ENCODE measurements around the gene RIMOC1. TPM values are rescaled to one million over a fixed set of nuclear protein-coding genes. Genes with fewer than 3 reads are reported as not detected.

Gene RIMOC1
- polyA plus RNA-seq, 1 donor (not counting 4 experiments of a cell fraction or from before 2014, with no cell fraction given) = 23.7 TPM

- H2AFZ ChIP-seq (ENCODE audit: control insufficient read depth, low read length) = peak within 1 kb of the TSS; percentile 78
- FAIRE-seq = no peak
These were observed 20.9 kb downstream of the RIMOC1 start, which contains the start of gene FBXO4 for GRCh38 chr5:41924872-41925554. Gene FBXO4 (plus strand): TSS chr5:41925281. CDS start chr5:41925310, 29 bp downstream.

GRCh38 chr5:41925555-41925951 lies 21.4 kb downstream of the RIMOC1 start:
- H3K9me1 ChIP-seq (ENCODE audit: control insufficient read depth, extremely low read depth, insufficient read depth, low read length) = no peaks in the 10 kb centered on the region
- no peaks in the 10 kb centered on the region for H3K27me3 ChIP-seq (ENCODE audit: control insufficient read depth, extremely low read depth, insufficient read depth, low read length)
- FAIRE-seq (no peak), DNase-seq (ENCODE audit: low read depth, low spot score) (no peak)
- H3K4me1 ChIP-seq (ENCODE audit: control insufficient read depth, extremely low read depth, insufficient read depth, low read length) = peaks cover 16% of the 10 kb centered on the region
- dilution Hi-C loops (cut with MboI; ENCODE audit: extremely low pct_ligation_motif_present, low sequenced_read_pairs) = no loop called here
- no peaks in the 10 kb centered on the region for H3K9me3 ChIP-seq (ENCODE audit: control insufficient read depth, low read depth, low read length)
- no peaks in the 10 kb centered on the region for H4K20me1 ChIP-seq (ENCODE audit: control insufficient read depth, extremely low read depth, insufficient read depth, low read length)
- H2AFZ ChIP-seq (ENCODE audit: control insufficient read depth, low read length) = peak overlapping the region; percentile 78
- no peaks in the 10 kb centered on the region for H3K79me2 ChIP-seq (ENCODE audit: control insufficient read depth, insufficient read depth, low read length)
- H3K9ac ChIP-seq (ENCODE audit: control insufficient read depth, extremely low read depth, insufficient read depth, low read length) = peak overlapping the region; percentile 91
- peak overlapping the region; percentile 52 to 80 (median 76) for H3K4me3 ChIP-seq (ENCODE audit: control insufficient read depth in 2 of 3, extremely low read depth in 1 of 3, insufficient read depth in 2 of 3, low read depth in 1 of 3, low read length in 3 of 3)
- H3K27ac ChIP-seq (ENCODE audit: control insufficient read depth, insufficient read depth, low read length) = peak overlapping the region; percentile 87
- H3K4me2 ChIP-seq (ENCODE audit: control insufficient read depth, extremely low read depth, insufficient read depth, low read depth, low read length) = peak overlapping the region; percentile 75
- no peaks in the 10 kb centered on the region for H3K36me3 ChIP-seq (ENCODE audit: control insufficient read depth in 2 of 2, extremely low read depth in 1 of 2, insufficient read depth in 2 of 2, low read length in 2 of 2)
- TF ChIP-seq CTCF (optimal IDR thresholded peaks at IDR 0.05 in 1 of 3, IDR thresholded peaks at IDR 0.05 in 1 of 3, conservative IDR thresholded peaks at IDR 0.05 in 1 of 3; ENCODE audit: extremely low read depth in 1 of 3, insufficient read depth in 2 of 3, low read length in 3 of 3) (no peak), EZH2 (IDR thresholded peaks at IDR 0.05; ENCODE audit: low read length) (no peak)

More at GRCh38 chr5:41924872-41925554, 20.9 kb downstream of the RIMOC1 start, which contains the start of gene FBXO4:
- Histone ChIP-seq H3K27me3 (ENCODE audit: control insufficient read depth, extremely low read depth, insufficient read depth, low read length) (no peaks in the 10 kb centered on the region), H3K79me2 (ENCODE audit: control insufficient read depth, insufficient read depth, low read length) (no peaks in the 10 kb centered on the region), H3K27ac (ENCODE audit: control insufficient read depth, insufficient read depth, low read length) (peak within 1 kb of the TSS; percentile 87), H3K9ac (ENCODE audit: control insufficient read depth, extremely low read depth, insufficient read depth, low read length) (peak within 1 kb of the TSS; percentile 91), H3K4me2 (ENCODE audit: control insufficient read depth, extremely low read depth, insufficient read depth, low read depth, low read length) (peak within 1 kb of the TSS; percentile 75), H3K36me3 (ENCODE audit: control insufficient read depth in 2 of 2, extremely low read depth in 1 of 2, insufficient read depth in 2 of 2, low read length in 2 of 2) (no peaks in the 10 kb centered on the region), H3K9me3 (ENCODE audit: control insufficient read depth, low read depth, low read length) (no peaks in the 10 kb centered on the region), H3K9me1 (ENCODE audit: control insufficient read depth, extremely low read depth, insufficient read depth, low read length) (no peaks in the 10 kb centered on the region), H3K4me3 (ENCODE audit: control insufficient read depth in 2 of 3, extremely low read depth in 1 of 3, insufficient read depth in 2 of 3, low read depth in 1 of 3, low read length in 3 of 3) (peak within 1 kb of the TSS; percentile 52 to 80 (median 76)), H3K4me1 (ENCODE audit: control insufficient read depth, extremely low read depth, insufficient read depth, low read length) (peaks cover 16% of the 10 kb centered on the region), H4K20me1 (ENCODE audit: control insufficient read depth, extremely low read depth, insufficient read depth, low read length) (no peaks in the 10 kb centered on the region)
- no peak for TF ChIP-seq EZH2 (IDR thresholded peaks at IDR 0.05; ENCODE audit: low read length)
- peak in 2 of 3 experiments; percentile 49 to 74 for TF ChIP-seq CTCF (optimal IDR thresholded peaks at IDR 0.05 in 1 of 3, IDR thresholded peaks at IDR 0.05 in 1 of 3, conservative IDR thresholded peaks at IDR 0.05 in 1 of 3; ENCODE audit: extremely low read depth in 1 of 3, insufficient read depth in 2 of 3, low read length in 3 of 3)
- dilution Hi-C loops (cut with MboI; ENCODE audit: extremely low pct_ligation_motif_present, low sequenced_read_pairs) = no loop called here
- no peak for DNase-seq (ENCODE audit: low read depth, low spot score)

Measured in keratinocyte (primary cell).